SK-N-MC (cell line): ENCODE results near the gene CLTRN.

ENCODE experiments used
- DNase-seq: peaks from one replicate; pipeline ENCODE4 v3.0.0-alpha.2; 2011; ENCODE audit warnings: low read depth, low spot score
- H3K27ac ChIP-seq: fragments of 200-600 bp; sonication (generic); 2 replicates; pipeline ENCODE4 v1.5.1; 2016; ENCODE audit warnings: mixed run types
- H3K36me3 ChIP-seq: fragments of 200-600 bp; sonication (generic); 2 replicates; pipeline ENCODE4 v1.6.1; 2017; ENCODE audit warnings: antibody characterized with exemption, low read length, mixed read lengths; ENCODE audit not compliant: insufficient read depth
- H3K4me3 ChIP-seq: fragments of 200-600 bp; sonication (generic); 2 replicates; pipeline ENCODE4 v1.5.1; 2016
- H3K9ac ChIP-seq: fragments of 200-600 bp; sonication (generic); 2 replicates; pipeline ENCODE4 v1.8.0; 2017; ENCODE audit warnings: mixed run types, mixed read lengths; ENCODE audit not compliant: insufficient read length
- H3K9me3 ChIP-seq: fragments of 200-600 bp; sonication (generic); 2 replicates; pipeline ENCODE4 v1.6.1; 2017; ENCODE audit warnings: low read depth, mild to moderate bottlenecking, antibody characterized with exemption, low read length, moderate library complexity, mixed read lengths
- EZH2 ChIP-seq: fragments of 200-600 bp; sonication (generic); IDR thresholded peaks from one replicate; pipeline ENCODE4 v1.6.1; 2017; ENCODE audit warnings: antibody characterized with exemption
- FOXP2 ChIP-seq: optimal IDR thresholded peaks from 2 replicates; pipeline ENCODE3; 2011; ENCODE audit warnings: mild to moderate bottlenecking, moderate library complexity; ENCODE audit not compliant: insufficient read depth; ENCODE audit errors: extremely low read length, control extremely low read depth
- POLR2AphosphoS5 ChIP-seq: IDR thresholded peaks from 2 replicates; pipeline ENCODE4 v1.6.1; 2012; ENCODE audit warnings: mild to moderate bottlenecking, low read depth, low read length, borderline replicate concordance

The CLTRN gene

DNA sequence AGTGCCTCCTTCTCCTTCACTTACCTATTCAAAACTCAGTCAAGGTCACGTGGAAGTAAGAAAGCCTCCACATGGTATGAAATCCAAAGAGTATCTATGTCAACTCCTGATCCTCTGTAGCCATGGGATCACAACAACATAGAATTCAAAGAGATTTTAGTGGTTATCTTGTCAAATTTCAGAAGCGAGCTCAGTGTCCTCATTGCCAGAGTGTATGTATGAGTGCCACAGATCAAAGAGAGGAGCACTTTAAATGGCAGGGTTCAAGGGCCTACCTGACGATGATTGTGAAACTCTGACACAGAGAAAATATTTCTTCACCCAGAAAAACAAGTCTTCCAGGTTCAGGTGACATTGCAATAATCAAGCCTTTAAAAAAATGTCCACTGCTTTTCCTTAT, 62.7 kb downstream of the CLTRN start:
- TF ChIP-seq EZH2 = no peak
- no peak for TF ChIP-seq POLR2AphosphoS5
- no peak for TF ChIP-seq FOXP2
- DNase-seq = no peak
- Histone ChIP-seq H3K9me3 (no peaks in the 10 kb centered on the region), H3K4me3 (no peak overlapping the region), H3K27ac (no peak overlapping the region), H3K9ac (no peak overlapping the region), H3K36me3 (no peaks in the 10 kb centered on the region)

DNA sequence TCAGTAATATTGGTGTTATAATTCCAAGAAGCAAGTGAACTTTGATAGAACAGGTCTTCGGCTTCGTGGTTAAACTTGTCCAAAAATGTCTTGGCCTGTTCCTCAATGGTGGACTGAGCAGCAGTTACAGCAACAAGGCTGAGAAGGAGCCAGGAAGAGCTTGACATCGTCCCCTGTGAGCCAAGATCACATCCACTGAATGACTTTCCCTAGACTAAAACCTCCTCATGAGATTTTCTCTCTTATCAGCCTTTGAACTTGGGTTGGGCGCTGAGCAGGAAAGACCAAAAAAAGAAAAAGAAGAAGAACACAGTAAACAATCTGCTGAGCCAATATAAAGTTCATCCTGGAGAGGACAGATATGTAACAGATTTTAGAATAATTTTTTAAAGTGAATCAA, 63.9 kb downstream of the CLTRN start, which contains the start of gene ACE2:
Gene ACE2, minus strand, starts transcription at position 216 of the 400 bp plus-strand sequence. Its CDS starts 49 bp downstream, at position 167.
- no peak within 1 kb of the TSS for H3K4me3 ChIP-seq
- H3K9ac ChIP-seq = no peak within 1 kb of the TSS
- H3K27ac ChIP-seq = no peak within 1 kb of the TSS
- no peak for DNase-seq
- H3K9me3 ChIP-seq = no peaks in the 10 kb centered on the region
- TF ChIP-seq FOXP2 = no peak
- TF ChIP-seq EZH2 = no peak
- no peak for TF ChIP-seq POLR2AphosphoS5
- H3K36me3 ChIP-seq = no peaks in the 10 kb centered on the region

GRCh38 chrX:15600049-15600448, 64.6 kb downstream of the CLTRN start:
- H3K4me3 ChIP-seq = no peak overlapping the region
- DNase-seq = no peak
- H3K9ac ChIP-seq = no peak overlapping the region
- H3K9me3 ChIP-seq = no peaks in the 10 kb centered on the region
- H3K36me3 ChIP-seq = no peaks in the 10 kb centered on the region
- TF ChIP-seq FOXP2 (no peak), POLR2AphosphoS5 (no peak)
- no peak overlapping the region for H3K27ac ChIP-seq

GRCh38 chrX:15599461-15599860, 65.1 kb downstream of the CLTRN start:
- Histone ChIP-seq H3K4me3 (no peak overlapping the region), H3K36me3 (no peaks in the 10 kb centered on the region), H3K27ac (no peak overlapping the region), H3K9ac (no peak overlapping the region), H3K9me3 (no peaks in the 10 kb centered on the region)
- TF ChIP-seq EZH2 (no peak), POLR2AphosphoS5 (no peak), FOXP2 (no peak)
- DNase-seq = no peak

DNA sequence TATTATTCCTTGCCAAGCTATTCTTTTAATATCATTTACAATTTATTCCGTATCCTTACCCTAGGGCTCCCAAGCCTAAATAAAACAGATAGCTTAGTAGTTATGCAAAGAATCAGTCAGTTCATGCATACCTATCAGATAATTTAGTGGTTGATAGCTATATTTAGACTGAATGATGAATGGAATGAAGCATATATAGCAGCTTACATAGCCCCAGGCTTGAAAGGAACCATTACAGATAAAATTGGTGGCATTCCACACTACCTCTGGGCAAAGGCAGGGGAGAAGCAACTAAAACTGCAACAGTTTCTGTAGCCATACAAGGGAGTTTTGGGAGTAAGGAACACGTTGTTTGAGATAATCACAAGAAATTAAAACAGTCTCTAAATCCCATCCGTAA, 66.6 kb downstream of the CLTRN start:
- no peaks in the 10 kb centered on the region for H3K36me3 ChIP-seq
- no peak overlapping the region for H3K4me3 ChIP-seq
- no peaks in the 10 kb centered on the region for H3K9me3 ChIP-seq
- no peak overlapping the region for H3K9ac ChIP-seq
- DNase-seq = no peak
- H3K27ac ChIP-seq = no peak overlapping the region
- TF ChIP-seq EZH2 (no peak), POLR2AphosphoS5 (no peak), FOXP2 (no peak)

GRCh38 chrX:15594371-15594770, 70.2 kb downstream of the CLTRN start:
- TF ChIP-seq POLR2AphosphoS5 = no peak
- TF ChIP-seq FOXP2 = no peak
- TF ChIP-seq EZH2 = no peak
- Histone ChIP-seq H3K27ac (no peak overlapping the region), H3K9me3 (no peaks in the 10 kb centered on the region), H3K9ac (no peak overlapping the region), H3K36me3 (no peaks in the 10 kb centered on the region), H3K4me3 (no peak overlapping the region)
- no peak for DNase-seq

GRCh38 chrX:15579778-15580747, 84.5 kb downstream of the CLTRN start:
- H3K36me3 ChIP-seq = no peaks in the 10 kb centered on the region
- H3K4me3 ChIP-seq = no peak overlapping the region
- TF ChIP-seq FOXP2 (no peak), EZH2 (no peak), POLR2AphosphoS5 (no peak)
- H3K27ac ChIP-seq = no peak overlapping the region
- no peak overlapping the region for H3K9ac ChIP-seq
- DNase-seq = no peak
- no peaks in the 10 kb centered on the region for H3K9me3 ChIP-seq
